GM13976 (cell line): ENCODE data around the gene MAS1.

Experiments
- DNase-seq: peaks from one replicate; pipeline ENCODE4 v3.0.0; 2012; ENCODE audit warnings: low spot score
- in situ Hi-C: fragments of 300-500 bp; cut with MboI; formaldehyde crosslinking; loops from one replicate; pipeline ENCODE4 v1.12.0; 2022; ENCODE audit warnings: low sequenced_read_pairs, mixed read lengths, inconsistent platforms; ENCODE audit not compliant: unreplicated experiment
- TF ChIP-seq, protein P1 (sequence below): IDR thresholded peaks from 2 replicates; pipeline ENCODE4 v1.5.1; 2012; ENCODE audit warnings: borderline replicate concordance, mild to moderate bottlenecking; ENCODE audit not compliant: insufficient read depth; ENCODE audit errors: extremely low read depth, missing control alignments, control extremely low read depth

The MAS1 gene

GRCh38 chr6:159871241-159871640 lies 19.5 kb upstream of the MAS1 start:
- no peak for DNase-seq
- in situ Hi-C loops: loop anchor here (25.0 kb wide), 1 partner anchor 591 kb away; no protein-coding TSS in a partner anchor
- TF ChIP-seq, protein P1, sequence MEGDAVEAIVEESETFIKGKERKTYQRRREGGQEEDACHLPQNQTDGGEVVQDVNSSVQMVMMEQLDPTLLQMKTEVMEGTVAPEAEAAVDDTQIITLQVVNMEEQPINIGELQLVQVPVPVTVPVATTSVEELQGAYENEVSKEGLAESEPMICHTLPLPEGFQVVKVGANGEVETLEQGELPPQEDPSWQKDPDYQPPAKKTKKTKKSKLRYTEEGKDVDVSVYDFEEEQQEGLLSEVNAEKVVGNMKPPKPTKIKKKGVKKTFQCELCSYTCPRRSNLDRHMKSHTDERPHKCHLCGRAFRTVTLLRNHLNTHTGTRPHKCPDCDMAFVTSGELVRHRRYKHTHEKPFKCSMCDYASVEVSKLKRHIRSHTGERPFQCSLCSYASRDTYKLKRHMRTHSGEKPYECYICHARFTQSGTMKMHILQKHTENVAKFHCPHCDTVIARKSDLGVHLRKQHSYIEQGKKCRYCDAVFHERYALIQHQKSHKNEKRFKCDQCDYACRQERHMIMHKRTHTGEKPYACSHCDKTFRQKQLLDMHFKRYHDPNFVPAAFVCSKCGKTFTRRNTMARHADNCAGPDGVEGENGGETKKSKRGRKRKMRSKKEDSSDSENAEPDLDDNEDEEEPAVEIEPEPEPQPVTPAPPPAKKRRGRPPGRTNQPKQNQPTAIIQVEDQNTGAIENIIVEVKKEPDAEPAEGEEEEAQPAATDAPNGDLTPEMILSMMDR: no peak

DNA sequence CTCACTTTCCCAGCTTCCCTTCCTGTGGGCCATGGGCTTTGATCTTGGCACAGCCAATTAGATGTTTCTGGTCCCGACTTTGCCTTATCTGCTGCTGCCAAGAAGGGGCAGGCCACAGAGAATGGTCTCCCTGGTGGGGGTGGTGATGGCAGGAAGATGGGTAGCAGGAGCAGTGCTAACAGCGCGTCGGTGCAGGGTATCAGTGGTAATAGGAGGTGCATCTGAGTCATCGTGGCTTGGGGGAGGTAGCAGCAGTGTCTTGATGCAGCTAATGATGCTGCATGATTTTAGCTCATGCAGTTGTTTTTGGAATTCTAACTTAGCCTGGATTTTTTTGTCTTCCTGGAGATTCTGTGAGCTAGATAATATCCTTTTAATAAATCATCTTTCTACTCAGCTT lies 18.9 kb upstream of the MAS1 start:
- TF ChIP-seq, protein P1: no peak
- no peak for DNase-seq
- in situ Hi-C loops: loop anchor here (25.0 kb wide), 1 partner anchor 590 kb away; no protein-coding TSS in a partner anchor

DNA sequence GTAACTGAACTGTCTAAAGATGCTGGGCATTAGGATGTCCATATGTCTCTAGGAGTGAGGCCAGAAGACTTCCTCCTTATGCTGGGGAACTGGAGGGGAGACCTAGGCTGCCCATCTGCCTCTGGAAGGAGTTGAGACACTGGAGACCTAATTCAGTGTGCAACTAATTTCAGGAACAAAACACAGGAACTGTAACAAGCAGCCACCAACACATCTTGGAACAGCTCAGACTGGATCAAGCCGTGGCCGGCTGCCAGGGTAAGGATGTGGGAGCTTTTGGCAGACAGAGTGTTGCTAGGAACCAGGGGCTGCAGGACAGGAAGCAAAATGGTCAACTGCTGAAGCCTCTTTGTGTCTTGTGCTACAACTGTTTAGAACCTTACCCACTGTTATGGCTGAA lies 16.4 kb upstream of the MAS1 start:
- in situ Hi-C loops: loop anchor here (25.0 kb wide), 1 partner anchor 588 kb away; no protein-coding TSS in a partner anchor
- TF ChIP-seq, protein P1: no peak
- no peak for DNase-seq

DNA sequence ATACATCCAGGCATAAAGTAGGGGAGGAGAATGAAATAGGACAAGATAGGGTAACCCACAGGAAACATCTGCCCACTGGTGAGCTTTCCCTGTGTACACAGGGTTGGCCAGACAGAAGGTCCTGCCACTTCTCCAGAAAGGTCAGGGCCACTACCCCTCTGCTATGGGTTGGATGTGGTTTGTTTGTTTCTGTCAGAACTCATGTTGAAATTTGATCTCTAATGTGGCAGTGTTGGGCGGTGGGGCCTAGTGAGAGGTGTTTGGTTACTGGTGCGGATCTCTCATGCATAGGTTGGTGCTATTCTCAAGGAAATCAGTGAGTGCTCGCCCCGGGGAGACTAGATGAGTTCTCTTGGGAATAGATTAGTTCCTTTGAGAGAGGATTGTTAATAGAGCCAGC lies 15.6 kb upstream of the MAS1 start:
- DNase-seq: no peak
- TF ChIP-seq, protein P1: no peak

GRCh38 chr6:159876242-159876641 lies 14.5 kb upstream of the MAS1 start:
- TF ChIP-seq, protein P1: no peak
- in situ Hi-C loops: no loop called here
- no peak for DNase-seq

More for the DNA sequence above, 15.6 kb upstream of the MAS1 start:
- in situ Hi-C loops: no loop called here

GRCh38 chr6:159877256-159877808 lies 13.5 kb upstream of the MAS1 start:
- TF ChIP-seq, protein P1: no peak
- in situ Hi-C loops: no loop called here
- no peak for DNase-seq
